SK-N-SH (cell line): ENCODE results near the gene ADCY5. TPM values are rescaled to one million over a fixed set of nuclear protein-coding genes. Genes with fewer than 3 reads are reported as not detected.

Experiments used
- CTCF ChIA-PET: fragments of 300-600, 350-600 bp; formaldehyde crosslinking; extraction: SDS; loops from one replicate; lab custom pipeline; 2021; lab: Yijun Ruan, JAX
- POLR2A ChIA-PET: fragments of 350-600 bp; sonication (Branson Sonifier 250); formaldehyde crosslinking; extraction: SDS; loops from one replicate; lab custom pipeline; 2020; ENCODE audit warnings: antibody characterized with exemption, inconsistent platforms; lab: Yijun Ruan, JAX
- DNase-seq: peaks from one replicate; pipeline ENCODE4 v3.0.0; 2012
- H2AFZ ChIP-seq: fragments of 200-600 bp; sonication (generic); 2 replicates; pipeline ENCODE4 v1.8.1; 2016; ENCODE audit warnings: antibody characterized with exemption, mild to moderate bottlenecking, low read depth
- H3F3A ChIP-seq: fragments of 200-600 bp; sonication (generic); replicated peaks from 2 replicates; pipeline ENCODE3; 2016; ENCODE audit warnings: antibody characterized with exemption, mild to moderate bottlenecking; ENCODE audit not compliant: insufficient read depth
- H3K27ac ChIP-seq, 2 experiments: fragments of 200-500 bp in 1 of 2; fragments of 200-600 bp in 1 of 2; sonication (Bioruptor generic) in 1 of 2; sonication (generic), shearing (Covaris generic) in 1 of 2; 2 replicates each; pipeline versions ENCODE4 v1.5.1 to v1.6.1; 2014 to 2016; ENCODE audit warnings: low read depth in 2 of 2, inconsistent platforms in 1 of 2, low read length in 1 of 2, mild to moderate bottlenecking in 1 of 2, mixed read lengths in 1 of 2
- H3K27me3 ChIP-seq: fragments of 200-600 bp; sonication (generic), shearing (Covaris generic); 2 replicates; pipeline ENCODE4 v1.6.1; 2016; ENCODE audit warnings: mixed run types; ENCODE audit not compliant: insufficient read depth
- H3K36me3 ChIP-seq, 2 experiments: fragments of 200-500 bp in 1 of 2; fragments of 200-600 bp in 1 of 2; sonication (Bioruptor generic) in 1 of 2; sonication (generic) in 1 of 2; replicated peaks in 1 of 2; 2 replicates each; pipeline versions ENCODE3 to v1.5.1; 2014 to 2016; ENCODE audit warnings: low read length in 1 of 2, mild to moderate bottlenecking in 1 of 2; ENCODE audit not compliant: insufficient read depth in 2 of 2, control insufficient read depth in 1 of 2
- H3K4me1 ChIP-seq, 2 experiments: fragments of 200-500 bp in 1 of 2; fragments of 200-600 bp in 1 of 2; sonication (Bioruptor generic) in 1 of 2; sonication (generic), shearing (Covaris generic) in 1 of 2; 2 replicates each; pipeline versions ENCODE4 v1.5.1 to v1.6.1; 2014 to 2016; ENCODE audit warnings: low read depth in 1 of 2, low read length in 1 of 2, mixed run types in 1 of 2; ENCODE audit not compliant: insufficient read depth in 2 of 2, control insufficient read depth in 1 of 2
- H3K4me2 ChIP-seq: fragments of 200-600 bp; sonication (generic), shearing (Covaris generic); 2 replicates; pipeline ENCODE4 v1.6.1; 2017; ENCODE audit warnings: mixed run types
- H3K4me3 ChIP-seq, 2 experiments: fragments of 200-500 bp in 1 of 2; fragments of 200-600 bp in 1 of 2; sonication (Bioruptor generic) in 1 of 2; sonication (generic), shearing (Covaris generic) in 1 of 2; 2 replicates each; pipeline versions ENCODE4 v1.5.1 to v1.8.1; 2014 to 2016; ENCODE audit warnings: low read depth in 2 of 2, inconsistent platforms in 1 of 2, low read length in 1 of 2, mild to moderate bottlenecking in 1 of 2, mixed read lengths in 1 of 2, moderate library complexity in 1 of 2
- H3K79me2 ChIP-seq: fragments of 200-600 bp; sonication (generic); 2 replicates; pipeline ENCODE4 v1.8.1; 2017; ENCODE audit warnings: mild to moderate bottlenecking; ENCODE audit not compliant: insufficient read depth
- H3K9ac ChIP-seq: fragments of 200-600 bp; sonication (generic); 2 replicates; pipeline ENCODE4 v1.6.1; 2017; ENCODE audit warnings: mixed run types
- H3K9me2 ChIP-seq: fragments of 200-600 bp; sonication (generic); 2 replicates; pipeline ENCODE4 v1.6.1; 2017; ENCODE audit warnings: mixed run types
- H3K9me3 ChIP-seq: fragments of 200-600 bp; sonication (generic); 2 replicates; pipeline ENCODE4 v1.6.1; 2017; ENCODE audit warnings: mixed run types, mild to moderate bottlenecking, moderate library complexity
- H4K20me1 ChIP-seq: fragments of 200-600 bp; sonication (generic); 2 replicates; pipeline ENCODE4 v1.6.1; 2017; ENCODE audit warnings: mild to moderate bottlenecking, mixed run types; ENCODE audit not compliant: insufficient read depth
- ELF1 ChIP-seq: IDR thresholded peaks from 2 replicates; pipeline ENCODE4 v1.4.0; 2012
- EP300 ChIP-seq, 2 experiments: IDR thresholded peaks; 2 replicates each; pipeline versions ENCODE4 v1.4.0 to v1.6.1; 2012; ENCODE audit warnings: borderline replicate concordance in 1 of 2, low read depth in 1 of 2, low read length in 1 of 2
- GABPA ChIP-seq: IDR thresholded peaks from 2 replicates; pipeline ENCODE4 v1.4.0; 2012; ENCODE audit warnings: low read depth, mild to moderate bottlenecking
- GATA2 ChIP-seq: sonication (generic); formaldehyde crosslinking; IDR thresholded peaks from 2 replicates; pipeline ENCODE4 v1.5.0; 2020; ENCODE audit warnings: mild to moderate bottlenecking, missing genetic modification reagents
- MEF2A ChIP-seq: IDR thresholded peaks from 2 replicates; pipeline ENCODE4 v1.4.0; 2012; ENCODE audit warnings: low read depth, borderline replicate concordance
- POLR2AphosphoS5 ChIP-seq: IDR thresholded peaks from 2 replicates; pipeline ENCODE4 v1.6.1; 2012; ENCODE audit warnings: low read depth, low read length
- RCOR1 ChIP-seq: fragments of 150-350 bp; IDR thresholded peaks from 2 replicates; pipeline ENCODE4 v1.6.1; 2017; ENCODE audit warnings: antibody characterized with exemption, low read length
- RFX5 ChIP-seq: IDR thresholded peaks from 2 replicates; pipeline ENCODE4 v1.6.1; 2012; ENCODE audit warnings: mild to moderate bottlenecking, improper control_type of control experiment, low read length
- TCF12 ChIP-seq: IDR thresholded peaks from 2 replicates; pipeline ENCODE4 v1.4.0; 2012
- TEAD4 ChIP-seq: IDR thresholded peaks from 2 replicates; pipeline ENCODE4 v1.4.0; 2012; ENCODE audit warnings: mild to moderate bottlenecking, borderline replicate concordance; ENCODE audit not compliant: insufficient read depth
- YY1 ChIP-seq: IDR thresholded peaks from 2 replicates; pipeline ENCODE4 v1.4.0; 2012; ENCODE audit warnings: low read depth, mild to moderate bottlenecking
- WGBS: methylation state at CpG from one replicate; pipeline ENCODE4 v1.1.6; 2017; ENCODE audit warnings: low lambda C conversion rate; 5-methylcytosine and 5-hydroxymethylcytosine counted together
- polyA plus RNA-seq, 3 experiments: library from polyadenylated mRNA; depleted of rRNA; stranded (reverse); fragments of >200 nt; gene quantifications; 2 replicates each; pipeline ENCODE4 v1.2.3, GENCODE V29; 2012
- TF ChIP-seq, protein P1 (sequence below): IDR thresholded peaks from 2 replicates; pipeline ENCODE4 v1.6.1; 2012; ENCODE audit warnings: mild to moderate bottlenecking, low read depth, low read length, moderate library complexity
- TF ChIP-seq, protein P2 (sequence below): IDR thresholded peaks from 2 replicates; pipeline ENCODE4 v1.4.0; 2012; ENCODE audit warnings: low read depth, borderline replicate concordance
- TF ChIP-seq, protein P3 (sequence below): IDR thresholded peaks from 2 replicates; pipeline ENCODE4; 2012
- TF ChIP-seq, protein P4 (sequence below): fragments of 200-600 bp; sonication (generic); IDR thresholded peaks from 2 replicates; pipeline ENCODE4 v1.6.1; 2017; ENCODE audit warnings: antibody characterized with exemption, mild to moderate bottlenecking, moderate library complexity

The ADCY5 gene
- polyA plus RNA-seq, 1 of the 3 experiments (the other 2 are of a cell fraction): 0.21 TPM

DNA sequence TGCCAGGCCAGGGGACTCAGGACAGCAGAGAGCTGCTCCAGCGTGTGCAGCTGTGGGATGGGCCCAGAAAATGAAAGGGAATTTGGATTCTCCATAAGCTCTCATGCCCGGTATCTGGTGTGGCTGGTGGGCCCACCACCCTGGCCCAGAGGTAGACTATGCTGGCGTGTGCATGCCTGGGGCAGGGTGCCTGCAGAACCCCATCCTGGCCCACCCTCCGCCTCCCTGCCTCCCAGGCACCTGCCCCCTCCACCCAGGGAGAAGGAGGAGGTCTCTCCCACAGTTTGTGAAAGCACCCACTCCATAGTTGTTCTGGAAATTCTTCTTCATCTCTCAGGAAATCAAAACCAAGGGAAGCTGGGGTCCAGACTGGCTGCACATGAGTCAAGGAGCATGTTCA, 112.9 kb downstream of the ADCY5 start:
- Histone ChIP-seq H3K36me3 (no peaks in the 10 kb centered on the region), H2AFZ (no peak overlapping the region), H3K4me3 (no peak overlapping the region), H3K79me2 (no peaks in the 10 kb centered on the region), H3F3A (no peaks in the 10 kb centered on the region), H3K27me3 (peaks cover 29% of the 10 kb centered on the region), H4K20me1 (no peaks in the 10 kb centered on the region), H3K27ac (no peak overlapping the region), H3K9me2 (no peaks in the 10 kb centered on the region), H3K9ac (no peak overlapping the region), H3K4me2 (no peak overlapping the region), H3K9me3 (no peaks in the 10 kb centered on the region), H3K4me1 (peaks cover 0 to 6% of the 10 kb centered on the region in 2 experiments; a peak in 1 of 4 replicates)
- CTCF ChIA-PET: interaction anchor here (0.9 to 16.2 kb wide), 4 partner anchors 9 to 223 kb away, joined by 3 to 275 read pairs (median 4); no protein-coding TSS in a partner anchor
- TF ChIP-seq RCOR1 (no peak), POLR2AphosphoS5 (no peak), TEAD4 (no peak), MEF2A (no peak), TCF12 (no peak), GATA2 (CRISPR knock-in tag) (no peak), ELF1 (no peak), GABPA (no peak), YY1 (no peak), RFX5 (no peak), EP300 (IDR thresholded peaks at IDR 0.05; ENCODE audit: borderline replicate concordance in 1 of 2, low read depth in 1 of 2, low read length in 1 of 2) (no peak)
- TF ChIP-seq, protein P1, sequence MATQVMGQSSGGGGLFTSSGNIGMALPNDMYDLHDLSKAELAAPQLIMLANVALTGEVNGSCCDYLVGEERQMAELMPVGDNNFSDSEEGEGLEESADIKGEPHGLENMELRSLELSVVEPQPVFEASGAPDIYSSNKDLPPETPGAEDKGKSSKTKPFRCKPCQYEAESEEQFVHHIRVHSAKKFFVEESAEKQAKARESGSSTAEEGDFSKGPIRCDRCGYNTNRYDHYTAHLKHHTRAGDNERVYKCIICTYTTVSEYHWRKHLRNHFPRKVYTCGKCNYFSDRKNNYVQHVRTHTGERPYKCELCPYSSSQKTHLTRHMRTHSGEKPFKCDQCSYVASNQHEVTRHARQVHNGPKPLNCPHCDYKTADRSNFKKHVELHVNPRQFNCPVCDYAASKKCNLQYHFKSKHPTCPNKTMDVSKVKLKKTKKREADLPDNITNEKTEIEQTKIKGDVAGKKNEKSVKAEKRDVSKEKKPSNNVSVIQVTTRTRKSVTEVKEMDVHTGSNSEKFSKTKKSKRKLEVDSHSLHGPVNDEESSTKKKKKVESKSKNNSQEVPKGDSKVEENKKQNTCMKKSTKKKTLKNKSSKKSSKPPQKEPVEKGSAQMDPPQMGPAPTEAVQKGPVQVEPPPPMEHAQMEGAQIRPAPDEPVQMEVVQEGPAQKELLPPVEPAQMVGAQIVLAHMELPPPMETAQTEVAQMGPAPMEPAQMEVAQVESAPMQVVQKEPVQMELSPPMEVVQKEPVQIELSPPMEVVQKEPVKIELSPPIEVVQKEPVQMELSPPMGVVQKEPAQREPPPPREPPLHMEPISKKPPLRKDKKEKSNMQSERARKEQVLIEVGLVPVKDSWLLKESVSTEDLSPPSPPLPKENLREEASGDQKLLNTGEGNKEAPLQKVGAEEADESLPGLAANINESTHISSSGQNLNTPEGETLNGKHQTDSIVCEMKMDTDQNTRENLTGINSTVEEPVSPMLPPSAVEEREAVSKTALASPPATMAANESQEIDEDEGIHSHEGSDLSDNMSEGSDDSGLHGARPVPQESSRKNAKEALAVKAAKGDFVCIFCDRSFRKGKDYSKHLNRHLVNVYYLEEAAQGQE: no peak
- TF ChIP-seq, protein P2, sequence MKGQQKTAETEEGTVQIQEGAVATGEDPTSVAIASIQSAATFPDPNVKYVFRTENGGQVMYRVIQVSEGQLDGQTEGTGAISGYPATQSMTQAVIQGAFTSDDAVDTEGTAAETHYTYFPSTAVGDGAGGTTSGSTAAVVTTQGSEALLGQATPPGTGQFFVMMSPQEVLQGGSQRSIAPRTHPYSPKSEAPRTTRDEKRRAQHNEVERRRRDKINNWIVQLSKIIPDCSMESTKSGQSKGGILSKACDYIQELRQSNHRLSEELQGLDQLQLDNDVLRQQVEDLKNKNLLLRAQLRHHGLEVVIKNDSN: no peak
- TF ChIP-seq, protein P3, sequence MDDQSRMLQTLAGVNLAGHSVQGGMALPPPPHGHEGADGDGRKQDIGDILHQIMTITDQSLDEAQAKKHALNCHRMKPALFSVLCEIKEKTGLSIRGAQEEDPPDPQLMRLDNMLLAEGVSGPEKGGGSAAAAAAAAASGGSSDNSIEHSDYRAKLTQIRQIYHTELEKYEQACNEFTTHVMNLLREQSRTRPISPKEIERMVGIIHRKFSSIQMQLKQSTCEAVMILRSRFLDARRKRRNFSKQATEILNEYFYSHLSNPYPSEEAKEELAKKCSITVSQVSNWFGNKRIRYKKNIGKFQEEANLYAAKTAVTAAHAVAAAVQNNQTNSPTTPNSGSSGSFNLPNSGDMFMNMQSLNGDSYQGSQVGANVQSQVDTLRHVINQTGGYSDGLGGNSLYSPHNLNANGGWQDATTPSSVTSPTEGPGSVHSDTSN: no peak
- TF ChIP-seq, protein P4, sequence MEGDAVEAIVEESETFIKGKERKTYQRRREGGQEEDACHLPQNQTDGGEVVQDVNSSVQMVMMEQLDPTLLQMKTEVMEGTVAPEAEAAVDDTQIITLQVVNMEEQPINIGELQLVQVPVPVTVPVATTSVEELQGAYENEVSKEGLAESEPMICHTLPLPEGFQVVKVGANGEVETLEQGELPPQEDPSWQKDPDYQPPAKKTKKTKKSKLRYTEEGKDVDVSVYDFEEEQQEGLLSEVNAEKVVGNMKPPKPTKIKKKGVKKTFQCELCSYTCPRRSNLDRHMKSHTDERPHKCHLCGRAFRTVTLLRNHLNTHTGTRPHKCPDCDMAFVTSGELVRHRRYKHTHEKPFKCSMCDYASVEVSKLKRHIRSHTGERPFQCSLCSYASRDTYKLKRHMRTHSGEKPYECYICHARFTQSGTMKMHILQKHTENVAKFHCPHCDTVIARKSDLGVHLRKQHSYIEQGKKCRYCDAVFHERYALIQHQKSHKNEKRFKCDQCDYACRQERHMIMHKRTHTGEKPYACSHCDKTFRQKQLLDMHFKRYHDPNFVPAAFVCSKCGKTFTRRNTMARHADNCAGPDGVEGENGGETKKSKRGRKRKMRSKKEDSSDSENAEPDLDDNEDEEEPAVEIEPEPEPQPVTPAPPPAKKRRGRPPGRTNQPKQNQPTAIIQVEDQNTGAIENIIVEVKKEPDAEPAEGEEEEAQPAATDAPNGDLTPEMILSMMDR: no peak
- POLR2A ChIA-PET: no interaction called here
- no peak for DNase-seq
- WGBS: 50% methylated on average over 1 of the region's 4 CpGs
